CD14-positive monocyte (primary cell): Measurements from ENCODE around the gene CACYBP. TPM values are rescaled to one million over a fixed set of nuclear protein-coding genes. Genes with fewer than 3 reads are reported as not detected.
A peak's percentile ranks its signal among the peaks of the same experiment; 100 is the strongest.

Experiments
- DNase-seq, 3 donors: peaks; one replicate each; pipeline ENCODE4 v3.0.0-alpha.2; 2011 to 2022
- H2AFZ ChIP-seq: 2 replicates; pipeline ENCODE4 v1.6.0; 2012; ENCODE audit warnings: mild to moderate bottlenecking, low read depth, low read length, inconsistent platforms; ENCODE audit not compliant: insufficient read depth, poor library complexity, severe bottlenecking
- H3K27ac ChIP-seq, 2 donors: 1 replicate in 1 of 2; 2 replicates in 1 of 2; pipeline ENCODE4 v1.5.1; 2012 to 2013; ENCODE audit warnings: low read length in 2 of 2, control low read depth in 1 of 2, inconsistent platforms in 1 of 2, low read depth in 1 of 2, mild to moderate bottlenecking in 1 of 2
- H3K27me3 ChIP-seq, 2 donors: one replicate each; pipeline versions ENCODE4 v1.6.0 to v1.6.1; 2011 to 2013; ENCODE audit warnings: low read length in 2 of 2; ENCODE audit not compliant: control insufficient read depth in 2 of 2, insufficient read depth in 2 of 2
- H3K36me3 ChIP-seq, 2 donors: replicated peaks in 1 of 2; 1 replicate in 1 of 2; 2 replicates in 1 of 2; pipeline versions ENCODE4 v1.5.1 to v1.6.1; 2012 to 2013; ENCODE audit warnings: low read length in 2 of 2, control low read depth in 1 of 2, inconsistent platforms in 1 of 2, mild to moderate bottlenecking in 1 of 2; ENCODE audit not compliant: insufficient read depth in 2 of 2, control insufficient read depth in 1 of 2
- H3K4me1 ChIP-seq, 2 donors: 1 replicate in 1 of 2; 2 replicates in 1 of 2; pipeline versions ENCODE4 v1.5.1 to v1.6.1; 2012 to 2013; ENCODE audit warnings: low read length in 2 of 2, control low read depth in 1 of 2, inconsistent platforms in 1 of 2, mild to moderate bottlenecking in 1 of 2, moderate library complexity in 1 of 2; ENCODE audit not compliant: insufficient read depth in 2 of 2, control insufficient read depth in 1 of 2
- H3K4me2 ChIP-seq: replicated peaks from 2 replicates; pipeline ENCODE3; 2012; ENCODE audit warnings: low read length, moderate library complexity, mild to moderate bottlenecking; ENCODE audit not compliant: poor library complexity, severe bottlenecking; ENCODE audit errors: extremely low read depth
- H3K4me3 ChIP-seq, 3 experiments: fragments of 200-600 bp in 1 of 3; sonication (generic) in 1 of 3; replicated peaks in 1 of 3; 1 replicate in 2 of 3; 2 replicates in 1 of 3; pipeline ENCODE4 v1.5.1; 2011 to 2013; ENCODE audit warnings: low read length in 3 of 3, mild to moderate bottlenecking in 3 of 3, control low read depth in 2 of 3, low read depth in 2 of 3, inconsistent platforms in 1 of 3, moderate library complexity in 1 of 3
- H3K79me2 ChIP-seq: 2 replicates; pipeline ENCODE4 v1.6.0; 2012; ENCODE audit warnings: mild to moderate bottlenecking, control low read depth, inconsistent platforms, low read length, moderate library complexity; ENCODE audit not compliant: insufficient read depth
- H3K9ac ChIP-seq: 2 replicates; pipeline ENCODE4 v1.6.0; 2017; ENCODE audit warnings: low read length, mild to moderate bottlenecking; ENCODE audit not compliant: insufficient read depth, poor library complexity, severe bottlenecking
- H3K9me3 ChIP-seq, 2 donors: replicated peaks in 1 of 2; 1 replicate in 1 of 2; 2 replicates in 1 of 2; pipeline versions ENCODE4 v1.5.1 to v1.6.1; 2012 to 2013; ENCODE audit warnings: low read length in 2 of 2, control low read depth in 1 of 2; ENCODE audit not compliant: control insufficient read depth in 1 of 2, insufficient read depth in 1 of 2
- H4K20me1 ChIP-seq: 2 replicates; pipeline ENCODE4 v1.6.0; 2012; ENCODE audit warnings: mild to moderate bottlenecking, low read length, control low read depth, moderate library complexity; ENCODE audit not compliant: insufficient read depth
- H3K27ac Mint-ChIP-seq, 7 donors: one replicate each; pipeline ENCODE4 v1.8.0; 2020; ENCODE audit warnings: mild to moderate bottlenecking in 7 of 7, mixed read lengths in 7 of 7, moderate library complexity in 6 of 7, inconsistent platforms in 2 of 7
- H3K27me3 Mint-ChIP-seq, 3 donors: one replicate each; pipeline ENCODE4 v1.8.0; 2021 to 2022; ENCODE audit warnings: low read depth in 3 of 3, mild to moderate bottlenecking in 3 of 3, mixed read lengths in 3 of 3, moderate library complexity in 3 of 3, inconsistent platforms in 1 of 3
- H3K36me3 Mint-ChIP-seq, 2 donors: one replicate each; pipeline ENCODE4 v1.8.0; 2020; ENCODE audit warnings: mixed read lengths in 2 of 2, inconsistent platforms in 1 of 2, mild to moderate bottlenecking in 1 of 2
- H3K4me1 Mint-ChIP-seq: one replicate; pipeline ENCODE4 v1.8.0; 2020; ENCODE audit warnings: mild to moderate bottlenecking, mixed read lengths
- H3K4me3 Mint-ChIP-seq, 2 donors: one replicate each; pipeline ENCODE4 v1.8.0; 2020; ENCODE audit warnings: mild to moderate bottlenecking in 2 of 2, mixed read lengths in 2 of 2, moderate library complexity in 1 of 2
- H3K9me3 Mint-ChIP-seq, 7 donors: one replicate each; pipeline ENCODE4 v1.8.0; 2020 to 2022; ENCODE audit warnings: mixed read lengths in 7 of 7, mild to moderate bottlenecking in 6 of 7, moderate library complexity in 6 of 7, inconsistent platforms in 2 of 7
- WGBS: methylation state at CpG from one replicate; pipeline ENCODE4 v1.1.5; 2013; ENCODE audit warnings: missing lambda C conversion rate; ENCODE audit not compliant: insufficient coverage; 5-methylcytosine and 5-hydroxymethylcytosine counted together
- intact Hi-C, 2 donors: fragments of 100-400 bp; cut with micrococcal nuclease; formaldehyde crosslinking; loops; one replicate each; pipeline versions ENCODE4 v1.15.0 to v1.15.1; 2023
- polyA plus RNA-seq, 3 donors: library from polyadenylated mRNA; depleted of rRNA in 1 of 3; unstranded in 2 of 3; stranded (reverse) in 1 of 3; fragments of 300-500 nt in 2 of 3; fragments of >200 nt in 1 of 3; fragmentation: Illumina TruSeq in 2 of 3; gene quantifications; 1 replicate in 2 of 3; 2 replicates in 1 of 3; pipeline ENCODE4 v1.2.3, GENCODE V29; 2012 to 2021
- TF ChIP-seq, protein P1 (sequence below): fragments of 200-600 bp; IDR thresholded peaks from one replicate; pipeline ENCODE4 v1.8.0; 2022; ENCODE audit warnings: antibody characterized with exemption, mild to moderate bottlenecking

CACYBP gene
- polyA plus RNA-seq, 3 donors = 15.0 to 86.9 (median 74.8) TPM

- H3K4me3 Mint-ChIP-seq = no peak overlapping the region
- DNase-seq = no peak
- intact Hi-C loops = loop anchor here (5.0 to 10.0 kb wide), 3 partner anchors 91 to 288 kb away; no protein-coding TSS in a partner anchor
- no peak overlapping the region for H3K27ac Mint-ChIP-seq
- Histone ChIP-seq H3K9me3 (no peaks in the 10 kb centered on the region), H3K36me3 (no peaks in the 10 kb centered on the region), H3K27ac (no peak overlapping the region), H3K9ac (no peak overlapping the region), H2AFZ (peak overlapping the region; percentile 4), H3K27me3 (no peaks in the 10 kb centered on the region), H4K20me1 (no peaks in the 10 kb centered on the region), H3K4me3 (no peak overlapping the region), H3K79me2 (no peaks in the 10 kb centered on the region), H3K4me1 (no peaks in the 10 kb centered on the region), H3K4me2 (no peak overlapping the region)
- TF ChIP-seq, protein P1, sequence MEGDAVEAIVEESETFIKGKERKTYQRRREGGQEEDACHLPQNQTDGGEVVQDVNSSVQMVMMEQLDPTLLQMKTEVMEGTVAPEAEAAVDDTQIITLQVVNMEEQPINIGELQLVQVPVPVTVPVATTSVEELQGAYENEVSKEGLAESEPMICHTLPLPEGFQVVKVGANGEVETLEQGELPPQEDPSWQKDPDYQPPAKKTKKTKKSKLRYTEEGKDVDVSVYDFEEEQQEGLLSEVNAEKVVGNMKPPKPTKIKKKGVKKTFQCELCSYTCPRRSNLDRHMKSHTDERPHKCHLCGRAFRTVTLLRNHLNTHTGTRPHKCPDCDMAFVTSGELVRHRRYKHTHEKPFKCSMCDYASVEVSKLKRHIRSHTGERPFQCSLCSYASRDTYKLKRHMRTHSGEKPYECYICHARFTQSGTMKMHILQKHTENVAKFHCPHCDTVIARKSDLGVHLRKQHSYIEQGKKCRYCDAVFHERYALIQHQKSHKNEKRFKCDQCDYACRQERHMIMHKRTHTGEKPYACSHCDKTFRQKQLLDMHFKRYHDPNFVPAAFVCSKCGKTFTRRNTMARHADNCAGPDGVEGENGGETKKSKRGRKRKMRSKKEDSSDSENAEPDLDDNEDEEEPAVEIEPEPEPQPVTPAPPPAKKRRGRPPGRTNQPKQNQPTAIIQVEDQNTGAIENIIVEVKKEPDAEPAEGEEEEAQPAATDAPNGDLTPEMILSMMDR = no peak
- H3K36me3 Mint-ChIP-seq = no peaks in the 10 kb centered on the region
- no CpG with 5 or more reads among the region's 3 CpGs for WGBS
- H3K9me3 Mint-ChIP-seq = peaks cover 0 to 2% (median 0%) of the 10 kb centered on the region in 7 donors
- H3K4me1 Mint-ChIP-seq = peaks cover 14% of the 10 kb centered on the region
- H3K27me3 Mint-ChIP-seq = peaks cover 0 to 3% (median 1%) of the 10 kb centered on the region in 3 donors
Observed at GRCh38 chr1:175036476-175036875, 36.7 kb downstream of the CACYBP start.

- peak overlapping the region in 4 of 7 donors; percentile 0 to 45 (median 28) for H3K27ac Mint-ChIP-seq
- peaks cover 0 to 2% (median 0%) of the 10 kb centered on the region in 7 donors for H3K9me3 Mint-ChIP-seq
- Histone ChIP-seq H3K79me2 (no peaks in the 10 kb centered on the region), H3K27ac (no peak overlapping the region), H3K36me3 (no peaks in the 10 kb centered on the region), H2AFZ (no peak overlapping the region), H3K27me3 (no peaks in the 10 kb centered on the region), H4K20me1 (no peaks in the 10 kb centered on the region), H3K4me2 (no peak overlapping the region), H3K4me1 (no peaks in the 10 kb centered on the region), H3K9ac (no peak overlapping the region), H3K4me3 (no peak overlapping the region), H3K9me3 (no peaks in the 10 kb centered on the region)
- DNase-seq = peak in 2 of 3 donors; percentile 12 to 40
- TF ChIP-seq, protein P1 = no peak
- no peak overlapping the region for H3K4me3 Mint-ChIP-seq
- peaks cover 14% of the 10 kb centered on the region for H3K4me1 Mint-ChIP-seq
- peaks cover 0 to 2% (median 1%) of the 10 kb centered on the region in 3 donors for H3K27me3 Mint-ChIP-seq
- no CpG with 5 or more reads among the region's 7 CpGs for WGBS
- intact Hi-C loops = loop anchor here (5.0 to 10.0 kb wide), 3 partner anchors 90 to 287 kb away; no protein-coding TSS in a partner anchor
- no peaks in the 10 kb centered on the region for H3K36me3 Mint-ChIP-seq
Observed at GRCh38 chr1:175037416-175037815, 37.7 kb downstream of the CACYBP start.
